ENCODE measurements around the gene ANAPC13. TPM values are rescaled to one million over a fixed set of nuclear protein-coding genes. Genes with fewer than 3 reads are reported as not detected.

ANAPC13 gene
- total and polyA plus RNA-seq, 10 donors: 31.1 to 64.8 (median 50.3) TPM

DNA sequence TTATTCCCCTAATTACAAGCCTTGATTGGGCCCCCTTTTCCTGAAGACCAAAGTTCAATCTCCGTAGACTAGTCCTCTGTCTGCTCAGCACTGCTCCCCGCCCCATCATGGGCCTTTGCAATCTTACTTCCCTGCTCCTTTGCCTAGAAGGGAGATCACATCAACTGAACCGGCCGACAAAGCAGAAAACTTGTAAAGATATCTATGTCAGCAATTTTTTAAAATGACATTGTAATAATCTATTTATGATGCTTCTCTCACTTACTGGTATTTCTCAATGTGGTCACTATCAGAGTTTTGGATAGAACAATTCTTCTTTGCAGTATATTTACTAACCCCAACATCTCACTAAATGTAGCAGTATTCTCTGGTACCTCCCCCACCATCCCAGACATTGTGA lies 17.3 kb downstream of the ANAPC13 start:
- WGBS, 5 donors: 68 to 91% (median 87%) methylated on average over 4 of the region's 4 CpGs
- no peaks in the 10 kb centered on the region for H3K9me3 ChIP-seq
- TF ChIP-seq, protein P1, sequence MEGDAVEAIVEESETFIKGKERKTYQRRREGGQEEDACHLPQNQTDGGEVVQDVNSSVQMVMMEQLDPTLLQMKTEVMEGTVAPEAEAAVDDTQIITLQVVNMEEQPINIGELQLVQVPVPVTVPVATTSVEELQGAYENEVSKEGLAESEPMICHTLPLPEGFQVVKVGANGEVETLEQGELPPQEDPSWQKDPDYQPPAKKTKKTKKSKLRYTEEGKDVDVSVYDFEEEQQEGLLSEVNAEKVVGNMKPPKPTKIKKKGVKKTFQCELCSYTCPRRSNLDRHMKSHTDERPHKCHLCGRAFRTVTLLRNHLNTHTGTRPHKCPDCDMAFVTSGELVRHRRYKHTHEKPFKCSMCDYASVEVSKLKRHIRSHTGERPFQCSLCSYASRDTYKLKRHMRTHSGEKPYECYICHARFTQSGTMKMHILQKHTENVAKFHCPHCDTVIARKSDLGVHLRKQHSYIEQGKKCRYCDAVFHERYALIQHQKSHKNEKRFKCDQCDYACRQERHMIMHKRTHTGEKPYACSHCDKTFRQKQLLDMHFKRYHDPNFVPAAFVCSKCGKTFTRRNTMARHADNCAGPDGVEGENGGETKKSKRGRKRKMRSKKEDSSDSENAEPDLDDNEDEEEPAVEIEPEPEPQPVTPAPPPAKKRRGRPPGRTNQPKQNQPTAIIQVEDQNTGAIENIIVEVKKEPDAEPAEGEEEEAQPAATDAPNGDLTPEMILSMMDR (IDR thresholded peaks at IDR 0.05 in 8 of 11, conservative IDR thresholded peaks at IDR 0.05 in 3 of 11): no peak
- no peak for TF ChIP-seq POLR2A (IDR thresholded peaks at IDR 0.05)
- no peak for TF ChIP-seq POLR2AphosphoS5 (IDR thresholded peaks at IDR 0.05)
- H3K4me3 ChIP-seq: no peak overlapping the region
- no peaks in the 10 kb centered on the region for H3K27me3 ChIP-seq (replicated peaks in 1 of 7)
- peaks cover 0 to 18% (median 0%) of the 10 kb centered on the region in 6 donors for H3K36me3 ChIP-seq
- peaks cover 0 to 6% (median 1%) of the 10 kb centered on the region in 6 donors for H3K4me1 ChIP-seq
- intact Hi-C loops (cut with DNase I; ENCODE audit: low total_unique reads): no loop called here
- H3K27ac ChIP-seq: no peak overlapping the region
- DNase-seq: no peak

DNA sequence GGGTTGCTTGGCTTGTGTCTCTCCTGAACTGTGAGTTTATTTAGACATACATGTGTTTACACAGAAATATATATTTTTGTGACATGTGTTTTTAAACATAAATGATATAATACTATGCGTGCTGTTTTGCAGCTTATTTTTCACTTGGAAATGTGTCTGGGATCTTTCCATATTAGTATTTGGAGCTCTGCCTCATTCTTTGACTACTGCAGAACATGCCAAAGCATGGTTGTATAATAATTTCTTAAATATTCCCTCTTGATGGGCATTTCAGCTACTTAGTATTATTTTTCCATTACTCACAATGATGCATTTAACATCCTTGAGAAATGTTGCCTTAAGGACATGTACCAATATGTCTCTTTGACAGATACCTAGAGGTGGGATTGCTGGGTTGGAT lies 19.5 kb downstream of the ANAPC13 start:
- no peak overlapping the region for H3K27ac ChIP-seq
- intact Hi-C loops (cut with DNase I; ENCODE audit: low total_unique reads): no loop called here
- peaks cover 0 to under 1% (median 0%) of the 10 kb centered on the region in 6 donors for H3K36me3 ChIP-seq
- no peaks in the 10 kb centered on the region for H3K27me3 ChIP-seq (replicated peaks in 1 of 7)
- WGBS, 5 donors: 78 to 100% (median 90%) methylated on average over 1 of the region's 1 CpG
- DNase-seq: no peak
- TF ChIP-seq, protein P1 (IDR thresholded peaks at IDR 0.05 in 8 of 11, conservative IDR thresholded peaks at IDR 0.05 in 3 of 11): no peak
- TF ChIP-seq POLR2AphosphoS5 (IDR thresholded peaks at IDR 0.05) (no peak), POLR2A (IDR thresholded peaks at IDR 0.05) (no peak)
- H3K9me3 ChIP-seq: no peaks in the 10 kb centered on the region
- H3K4me1 ChIP-seq: peaks cover 0 to 24% (median 3%) of the 10 kb centered on the region in 6 donors
- H3K4me3 ChIP-seq: no peak overlapping the region

DNA sequence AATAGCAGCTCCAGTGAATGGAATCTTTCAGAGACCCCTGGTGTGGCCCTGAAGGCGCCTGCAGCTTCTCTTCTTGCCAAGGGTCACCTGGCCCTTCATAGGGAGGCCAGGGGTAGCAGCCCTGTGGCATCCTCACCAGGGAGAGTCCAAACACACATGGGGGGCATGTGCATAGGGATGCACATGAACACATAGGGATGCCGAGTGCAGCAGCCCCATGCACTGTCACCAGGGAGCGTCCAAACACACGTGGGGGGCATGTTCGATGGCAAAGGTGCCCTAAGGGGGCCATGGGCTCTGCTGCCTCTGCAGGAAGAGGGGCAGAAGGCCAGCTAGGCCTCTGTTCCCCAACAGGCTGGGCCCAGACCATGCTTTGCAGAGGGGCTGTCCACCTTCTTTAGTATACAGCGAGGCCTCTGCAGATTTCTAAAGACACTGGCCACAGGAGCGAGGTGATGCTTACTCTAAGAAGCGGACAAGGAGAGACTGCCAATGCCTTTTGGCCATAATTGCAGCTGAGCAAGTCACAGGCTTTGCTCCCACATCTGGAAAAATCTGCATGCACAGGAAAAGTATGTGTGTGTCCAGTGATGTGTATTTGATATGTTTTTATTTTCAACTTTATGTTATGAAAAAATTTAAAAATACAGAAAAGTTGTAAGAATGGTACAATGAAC lies 21.0 kb downstream of the ANAPC13 start:
- DNase-seq: no peak
- 80 to 88% (median 85%) methylated on average over 8 of the region's 8 CpGs for WGBS, 5 donors
- H3K4me3 ChIP-seq: no peak overlapping the region

More for the DNA sequence above, 21.0 kb downstream of the ANAPC13 start:
- no peaks in the 10 kb centered on the region for H3K9me3 ChIP-seq
- no peaks in the 10 kb centered on the region for H3K27me3 ChIP-seq (replicated peaks in 1 of 7)
- intact Hi-C loops (cut with DNase I; ENCODE audit: low total_unique reads): no loop called here
- no peaks in the 10 kb centered on the region for H3K36me3 ChIP-seq
- TF ChIP-seq POLR2AphosphoS5 (IDR thresholded peaks at IDR 0.05) (no peak), POLR2A (IDR thresholded peaks at IDR 0.05) (no peak)
- TF ChIP-seq, protein P1 (IDR thresholded peaks at IDR 0.05 in 8 of 11, conservative IDR thresholded peaks at IDR 0.05 in 3 of 11): no peak
- H3K4me1 ChIP-seq: peaks cover 0 to 24% (median 3%) of the 10 kb centered on the region in 6 donors
- peak overlapping the region in 7 of 8 donors; percentile 39 to 77 (median 54) for H3K27ac ChIP-seq
